A549 (cell line): Measurements from ENCODE around the gene NAPA. TPM values are rescaled to one million over a fixed set of nuclear protein-coding genes. Genes with fewer than 3 reads are reported as not detected.

Experiments used
- ATAC-seq, 2 experiments: fragments of 200-7000 bp in 1 of 2; fragments of >200 bp in 1 of 2; cut with Nextera tagmentation in 1 of 2; cut with Tn5 transposase in 1 of 2; 3 replicates each; pipeline versions ENCODE4 v1.8.0 to v1.9.1; 2018 to 2020; ENCODE audit warnings: mild to moderate bottlenecking in 1 of 2, moderate library complexity in 1 of 2
- CTCF ChIA-PET: fragments of 300-600 bp; sonication (Branson Sonifier 250); formaldehyde crosslinking; extraction: SDS; loops from one replicate; lab custom pipeline; 2021; ENCODE audit warnings: antibody characterized with exemption, inconsistent platforms; lab: Yijun Ruan, JAX
- POLR2A ChIA-PET: fragments of 350-600 bp; formaldehyde crosslinking; extraction: SDS; loops from one replicate; lab custom pipeline; 2021; ENCODE audit warnings: antibody characterized with exemption, inconsistent platforms; lab: Yijun Ruan, JAX
- DNase-seq, 2 experiments: peaks; one replicate each; pipeline versions ENCODE4 v3.0.0 to v3.0.0-alpha.2; 2011 to 2016; ENCODE audit warnings: low read depth in 1 of 2, low spot score in 1 of 2
- FAIRE-seq: peaks from 2 replicates; lab custom pipeline; 2011; peaks lifted over from hg19 to GRCh38; lab: Jason Lieb, UNC
- H3K27ac ChIP-seq, 2 experiments: fragments of >200 bp; sonication (Bioruptor Twin); formaldehyde crosslinking; 3 replicates each; pipeline ENCODE4 v1.5.1; 2016 to 2017
- H3K4me1 ChIP-seq: fragments of >200 bp; sonication (Bioruptor Twin); formaldehyde crosslinking; 3 replicates; pipeline ENCODE4 v1.6.1; 2016
- H3K4me2 ChIP-seq: fragments of >200 bp; sonication (Bioruptor Twin); formaldehyde crosslinking; 3 replicates; pipeline ENCODE4 v1.6.1; 2016
- H3K4me3 ChIP-seq: fragments of >200 bp; sonication (Bioruptor Twin); formaldehyde crosslinking; 3 replicates; pipeline ENCODE4 v1.5.1; 2016
- H3K9me3 ChIP-seq: fragments of >200 bp; sonication (Bioruptor Twin); formaldehyde crosslinking; 3 replicates; pipeline ENCODE4 v1.6.1; 2016
- ESRRA ChIP-seq: fragments of 150-350 bp; IDR thresholded peaks from 2 replicates; pipeline ENCODE4 v1.6.1; 2014; ENCODE audit warnings: mild to moderate bottlenecking, low read length, borderline replicate concordance
- FOSB ChIP-seq: fragments of 250-450 bp; sonication (Bioruptor Pico); IDR thresholded peaks from 2 replicates; pipeline ENCODE4 v1.5.0; 2020; ENCODE audit warnings: mild to moderate bottlenecking, moderate library complexity
- FOSL2 ChIP-seq, 2 experiments: fragments of 450-650 bp in 1 of 2; fragments of >200 bp in 1 of 2; sonication (Bioruptor Twin) in 1 of 2; formaldehyde crosslinking; IDR thresholded peaks; 2 replicates each; pipeline versions ENCODE4 v1.5.0 to v1.6.1; 2016 to 2020; ENCODE audit warnings: mild to moderate bottlenecking in 1 of 2, moderate library complexity in 1 of 2
- FOXS1 ChIP-seq: fragments of 250-450 bp; sonication (Bioruptor Pico); IDR thresholded peaks from 2 replicates; pipeline ENCODE4 v1.5.0; 2020; ENCODE audit warnings: mild to moderate bottlenecking, moderate library complexity
- GATA3 ChIP-seq: IDR thresholded peaks from 2 replicates; pipeline ENCODE4 v1.6.1; 2012; ENCODE audit warnings: borderline replicate concordance
- HDAC2 ChIP-seq: fragments of 200-600 bp; sonication (generic); IDR thresholded peaks from 2 replicates; pipeline ENCODE4 v1.6.1; 2016
- HEYL ChIP-seq: fragments of 250-450 bp; sonication (Bioruptor Pico); IDR thresholded peaks from 2 replicates; pipeline ENCODE4 v1.8.0; 2021; ENCODE audit warnings: mild to moderate bottlenecking, moderate library complexity
- HOXB5 ChIP-seq: fragments of 250-450 bp; sonication (Bioruptor Pico); IDR thresholded peaks from 2 replicates; pipeline ENCODE4 v1.5.0; 2020; ENCODE audit warnings: mild to moderate bottlenecking, moderate library complexity
- JUNB ChIP-seq: fragments of >200 bp; sonication (Bioruptor Twin); formaldehyde crosslinking; IDR thresholded peaks from 2 replicates; pipeline ENCODE4 v1.6.1; 2016
- KDM5A ChIP-seq: fragments of 200-600 bp; sonication (generic); IDR thresholded peaks from 2 replicates; pipeline ENCODE4 v1.6.1; 2016; ENCODE audit warnings: antibody characterized with exemption, mild to moderate bottlenecking
- MAFK ChIP-seq: fragments of 450-650 bp; IDR thresholded peaks from 2 replicates; pipeline ENCODE4 v1.6.1; 2014; ENCODE audit not compliant: partially characterized antibody
- MAZ ChIP-seq: fragments of 150-350 bp; IDR thresholded peaks from 2 replicates; pipeline ENCODE4 v1.6.1; 2014; ENCODE audit warnings: antibody characterized with exemption, low read depth, low read length, borderline replicate concordance
- NFE2L2 ChIP-seq: fragments of 150-350 bp; conservative IDR thresholded peaks from 2 replicates; pipeline ENCODE4 v1.6.1; 2014; ENCODE audit warnings: low read length
- NR3C1 ChIP-seq: fragments of >200 bp; sonication (Bioruptor Twin); formaldehyde crosslinking; IDR thresholded peaks from 3 replicates; pipeline ENCODE4 v1.6.1; 2017
- POLR2A ChIP-seq: IDR thresholded peaks from 2 replicates; pipeline ENCODE4 v1.6.1; 2012; ENCODE audit warnings: mild to moderate bottlenecking, low read length
- POLR2AphosphoS2 ChIP-seq: conservative IDR thresholded peaks from 2 replicates; pipeline ENCODE4 v1.6.1; 2012; ENCODE audit warnings: low read length, improper control_type of control experiment, inconsistent platforms
- RAD21 ChIP-seq, 2 experiments: fragments of >200 bp in 1 of 2; sonication (Bioruptor Twin) in 1 of 2; formaldehyde crosslinking in 1 of 2; IDR thresholded peaks in 1 of 2; conservative IDR thresholded peaks in 1 of 2; 2 replicates in 1 of 2; 3 replicates in 1 of 2; pipeline ENCODE4 v1.6.1; 2012 to 2018; ENCODE audit warnings: inconsistent platforms in 1 of 2
- RCOR1 ChIP-seq: fragments of 150-350 bp; IDR thresholded peaks from 2 replicates; pipeline ENCODE4 v1.6.1; 2014; ENCODE audit warnings: antibody characterized with exemption, low read length, low read depth
- SMC3 ChIP-seq: fragments of >200 bp; sonication (Bioruptor Twin); formaldehyde crosslinking; IDR thresholded peaks from 3 replicates; pipeline ENCODE4 v1.6.1; 2018; ENCODE audit warnings: inconsistent platforms
- SREBF2 ChIP-seq: fragments of 450-650 bp; IDR thresholded peaks from 2 replicates; pipeline ENCODE4 v1.6.1; 2014; ENCODE audit warnings: mild to moderate bottlenecking, moderate library complexity
- ZSCAN20 ChIP-seq: fragments of 250-450 bp; sonication (Bioruptor Pico); IDR thresholded peaks from 2 replicates; pipeline ENCODE4 v1.8.0; 2022; ENCODE audit warnings: mild to moderate bottlenecking, moderate library complexity
- WGBS: methylation state at CpG from one replicate; pipeline ENCODE4 v1.1.6; 2017; ENCODE audit errors: missing lambda C conversion rate; 5-methylcytosine and 5-hydroxymethylcytosine counted together
- polyA plus RNA-seq, 4 experiments: library from polyadenylated mRNA; depleted of rRNA in 3 of 4; stranded (reverse); fragments of >200 nt; fragmentation: RNase III in 1 of 4; extraction: RNeasy Plus Mini Kit Qiagen cat#74134 plus additional on column Dnase treatment in 1 of 4; gene quantifications; 2 replicates in 3 of 4; 3 replicates in 1 of 4; pipeline ENCODE4 v1.2.3, GENCODE V29; 2011 to 2017
- TF ChIP-seq, protein P1 (sequence below): IDR thresholded peaks from 2 replicates; pipeline ENCODE4 v1.6.1; 2012
- TF ChIP-seq, protein P2 (sequence below): fragments of >200 bp; sonication (Bioruptor Twin); formaldehyde crosslinking; IDR thresholded peaks from 3 replicates; pipeline ENCODE4 v1.5.1; 2016
- TF ChIP-seq, protein P3 (sequence below): fragments of 200-600 bp; sonication (generic); IDR thresholded peaks from 2 replicates; pipeline ENCODE4 v1.6.1; 2016; ENCODE audit warnings: antibody characterized with exemption, mild to moderate bottlenecking, moderate library complexity
- TF ChIP-seq, protein P4 (sequence below): IDR thresholded peaks from 2 replicates; pipeline ENCODE4 v1.6.1; 2012
- TF ChIP-seq, protein P5 (sequence below): IDR thresholded peaks from 2 replicates; pipeline ENCODE4 v1.6.1; 2012; ENCODE audit warnings: low read depth, borderline replicate concordance
- TF ChIP-seq, protein P6 (sequence below): fragments of 450-650 bp; IDR thresholded peaks from 2 replicates; pipeline ENCODE4 v1.6.1; 2014; ENCODE audit warnings: antibody characterized with exemption

Gene NAPA
- polyA plus RNA-seq, 2 of the 4 experiments (the other 2 are of a cell fraction) = 69.6 to 101 TPM

DNA sequence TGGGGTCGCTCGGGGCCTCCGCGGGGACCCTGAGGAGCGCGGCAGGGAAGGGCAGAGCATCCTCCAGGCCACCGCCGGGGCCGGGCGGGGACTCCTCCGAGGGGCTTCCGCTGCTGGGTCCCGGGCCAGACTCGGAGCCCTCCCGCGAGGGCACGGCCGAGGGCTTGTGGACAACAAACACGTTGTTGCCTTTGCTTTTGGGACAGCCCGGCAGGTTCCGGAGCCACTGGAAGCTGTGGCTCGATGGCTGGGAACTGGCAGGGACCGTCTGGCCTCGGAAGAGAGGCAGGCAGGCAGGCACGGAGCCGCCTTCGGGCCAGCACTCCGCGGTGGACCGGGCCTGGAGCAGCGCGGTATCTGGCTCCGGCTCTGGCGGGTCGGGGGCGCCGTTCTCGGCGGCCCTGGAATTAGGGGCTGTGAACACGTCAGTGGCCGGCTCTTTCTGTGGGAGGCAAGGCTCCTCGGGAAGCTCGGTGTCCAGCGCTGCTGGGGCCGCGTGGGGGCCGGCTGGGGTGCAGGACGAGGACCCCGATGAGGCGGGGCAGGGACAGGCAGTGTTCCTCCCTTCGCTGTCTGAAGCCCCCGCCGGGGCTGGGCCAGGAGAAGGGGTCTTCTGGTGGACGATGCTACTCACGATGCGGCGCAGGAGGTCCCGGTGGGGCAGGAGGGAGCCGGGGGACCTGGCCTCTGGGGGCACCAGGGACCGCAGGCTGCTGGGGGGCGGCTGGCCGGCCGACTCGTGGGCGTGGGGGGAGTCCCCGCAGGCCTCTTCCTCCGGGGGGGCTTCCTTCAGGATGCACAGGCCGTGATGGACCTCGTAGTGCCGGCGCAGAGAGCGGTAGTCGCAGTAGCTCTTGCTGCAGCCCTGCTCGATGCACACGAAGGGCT lies 30.4 kb upstream of the NAPA start:
- H3K4me2 ChIP-seq = no peak overlapping the region
- no peak for ATAC-seq

DNA sequence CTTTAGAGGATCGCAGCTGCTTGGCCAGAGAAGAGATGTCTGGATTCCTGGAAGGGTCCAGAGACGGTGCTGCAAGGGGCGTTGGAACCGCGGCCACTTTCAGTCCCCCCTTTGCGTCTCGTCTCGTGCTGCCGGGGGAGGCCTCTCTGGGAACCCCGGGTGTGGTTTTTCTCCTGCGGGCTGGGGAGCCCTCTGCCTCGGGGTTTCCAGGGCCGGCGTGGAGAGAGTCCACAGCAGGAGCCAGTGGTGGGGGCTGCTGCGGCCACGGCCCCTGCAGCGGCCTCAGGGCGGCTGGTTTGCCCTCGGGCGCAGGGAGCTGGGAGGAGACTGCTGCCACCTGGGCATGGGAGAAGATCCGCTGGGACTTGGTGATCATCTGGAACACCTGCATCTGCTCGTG lies 29.6 kb upstream of the NAPA start:
- WGBS = 83% methylated on average over 22 of the region's 22 CpGs
- FAIRE-seq = no peak
- TF ChIP-seq, protein P1, sequence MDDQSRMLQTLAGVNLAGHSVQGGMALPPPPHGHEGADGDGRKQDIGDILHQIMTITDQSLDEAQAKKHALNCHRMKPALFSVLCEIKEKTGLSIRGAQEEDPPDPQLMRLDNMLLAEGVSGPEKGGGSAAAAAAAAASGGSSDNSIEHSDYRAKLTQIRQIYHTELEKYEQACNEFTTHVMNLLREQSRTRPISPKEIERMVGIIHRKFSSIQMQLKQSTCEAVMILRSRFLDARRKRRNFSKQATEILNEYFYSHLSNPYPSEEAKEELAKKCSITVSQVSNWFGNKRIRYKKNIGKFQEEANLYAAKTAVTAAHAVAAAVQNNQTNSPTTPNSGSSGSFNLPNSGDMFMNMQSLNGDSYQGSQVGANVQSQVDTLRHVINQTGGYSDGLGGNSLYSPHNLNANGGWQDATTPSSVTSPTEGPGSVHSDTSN = no peak
- TF ChIP-seq POLR2AphosphoS2 = no peak
- TF ChIP-seq NFE2L2 = no peak
- TF ChIP-seq JUNB = no peak
- no peak for TF ChIP-seq POLR2A
- no peak for TF ChIP-seq SMC3
- TF ChIP-seq HOXB5 (CRISPR knock-in tag) = no peak
- TF ChIP-seq FOSL2 (IDR thresholded peaks at IDR 0.05) = no peak
- no peak for TF ChIP-seq FOSL2 (CRISPR knock-in tag; IDR thresholded peaks at IDR 0.05)
- no peak for TF ChIP-seq RCOR1
- no peak for TF ChIP-seq GATA3
- no peak for TF ChIP-seq MAZ
- no peak for TF ChIP-seq ZSCAN20 (CRISPR knock-in tag)
- no peak for TF ChIP-seq SREBF2
- TF ChIP-seq, protein P2, sequence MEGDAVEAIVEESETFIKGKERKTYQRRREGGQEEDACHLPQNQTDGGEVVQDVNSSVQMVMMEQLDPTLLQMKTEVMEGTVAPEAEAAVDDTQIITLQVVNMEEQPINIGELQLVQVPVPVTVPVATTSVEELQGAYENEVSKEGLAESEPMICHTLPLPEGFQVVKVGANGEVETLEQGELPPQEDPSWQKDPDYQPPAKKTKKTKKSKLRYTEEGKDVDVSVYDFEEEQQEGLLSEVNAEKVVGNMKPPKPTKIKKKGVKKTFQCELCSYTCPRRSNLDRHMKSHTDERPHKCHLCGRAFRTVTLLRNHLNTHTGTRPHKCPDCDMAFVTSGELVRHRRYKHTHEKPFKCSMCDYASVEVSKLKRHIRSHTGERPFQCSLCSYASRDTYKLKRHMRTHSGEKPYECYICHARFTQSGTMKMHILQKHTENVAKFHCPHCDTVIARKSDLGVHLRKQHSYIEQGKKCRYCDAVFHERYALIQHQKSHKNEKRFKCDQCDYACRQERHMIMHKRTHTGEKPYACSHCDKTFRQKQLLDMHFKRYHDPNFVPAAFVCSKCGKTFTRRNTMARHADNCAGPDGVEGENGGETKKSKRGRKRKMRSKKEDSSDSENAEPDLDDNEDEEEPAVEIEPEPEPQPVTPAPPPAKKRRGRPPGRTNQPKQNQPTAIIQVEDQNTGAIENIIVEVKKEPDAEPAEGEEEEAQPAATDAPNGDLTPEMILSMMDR = no peak
- TF ChIP-seq KDM5A = no peak
- no peak for TF ChIP-seq FOSB (CRISPR knock-in tag)
- Histone ChIP-seq H3K4me1 (no peaks in the 10 kb centered on the region), H3K27ac (no peak overlapping the region), H3K4me2 (no peak overlapping the region), H3K4me3 (no peak overlapping the region), H3K9me3 (no peaks in the 10 kb centered on the region)
- CTCF ChIA-PET = interaction anchor here (1.2 to 3.1 kb wide), 3 partner anchors 11 to 153 kb away, joined by 3 to 10 read pairs (median 3); no protein-coding TSS in a partner anchor
- no peak for ATAC-seq
- POLR2A ChIA-PET = no interaction called here
- no peak for DNase-seq

More for the DNA sequence above, 30.4 kb upstream of the NAPA start:
- Histone ChIP-seq H3K4me3 (no peak overlapping the region), H3K4me1 (no peaks in the 10 kb centered on the region), H3K9me3 (no peaks in the 10 kb centered on the region), H3K27ac (no peak overlapping the region)
- TF ChIP-seq, protein P3, sequence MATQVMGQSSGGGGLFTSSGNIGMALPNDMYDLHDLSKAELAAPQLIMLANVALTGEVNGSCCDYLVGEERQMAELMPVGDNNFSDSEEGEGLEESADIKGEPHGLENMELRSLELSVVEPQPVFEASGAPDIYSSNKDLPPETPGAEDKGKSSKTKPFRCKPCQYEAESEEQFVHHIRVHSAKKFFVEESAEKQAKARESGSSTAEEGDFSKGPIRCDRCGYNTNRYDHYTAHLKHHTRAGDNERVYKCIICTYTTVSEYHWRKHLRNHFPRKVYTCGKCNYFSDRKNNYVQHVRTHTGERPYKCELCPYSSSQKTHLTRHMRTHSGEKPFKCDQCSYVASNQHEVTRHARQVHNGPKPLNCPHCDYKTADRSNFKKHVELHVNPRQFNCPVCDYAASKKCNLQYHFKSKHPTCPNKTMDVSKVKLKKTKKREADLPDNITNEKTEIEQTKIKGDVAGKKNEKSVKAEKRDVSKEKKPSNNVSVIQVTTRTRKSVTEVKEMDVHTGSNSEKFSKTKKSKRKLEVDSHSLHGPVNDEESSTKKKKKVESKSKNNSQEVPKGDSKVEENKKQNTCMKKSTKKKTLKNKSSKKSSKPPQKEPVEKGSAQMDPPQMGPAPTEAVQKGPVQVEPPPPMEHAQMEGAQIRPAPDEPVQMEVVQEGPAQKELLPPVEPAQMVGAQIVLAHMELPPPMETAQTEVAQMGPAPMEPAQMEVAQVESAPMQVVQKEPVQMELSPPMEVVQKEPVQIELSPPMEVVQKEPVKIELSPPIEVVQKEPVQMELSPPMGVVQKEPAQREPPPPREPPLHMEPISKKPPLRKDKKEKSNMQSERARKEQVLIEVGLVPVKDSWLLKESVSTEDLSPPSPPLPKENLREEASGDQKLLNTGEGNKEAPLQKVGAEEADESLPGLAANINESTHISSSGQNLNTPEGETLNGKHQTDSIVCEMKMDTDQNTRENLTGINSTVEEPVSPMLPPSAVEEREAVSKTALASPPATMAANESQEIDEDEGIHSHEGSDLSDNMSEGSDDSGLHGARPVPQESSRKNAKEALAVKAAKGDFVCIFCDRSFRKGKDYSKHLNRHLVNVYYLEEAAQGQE = no peak
- TF ChIP-seq, protein P4, sequence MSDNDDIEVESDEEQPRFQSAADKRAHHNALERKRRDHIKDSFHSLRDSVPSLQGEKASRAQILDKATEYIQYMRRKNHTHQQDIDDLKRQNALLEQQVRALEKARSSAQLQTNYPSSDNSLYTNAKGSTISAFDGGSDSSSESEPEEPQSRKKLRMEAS = no peak
- TF ChIP-seq FOSL2 (IDR thresholded peaks at IDR 0.05) = no peak
- no peak for TF ChIP-seq FOSL2 (CRISPR knock-in tag; IDR thresholded peaks at IDR 0.05)
- no peak for TF ChIP-seq RAD21 (conservative IDR thresholded peaks at IDR 0.05 in 1 of 2, IDR thresholded peaks at IDR 0.05 in 1 of 2)
- no peak for TF ChIP-seq FOXS1 (CRISPR knock-in tag)
- no peak for TF ChIP-seq JUNB
- no peak for TF ChIP-seq MAZ
- no peak for TF ChIP-seq HEYL (CRISPR knock-in tag)
- no peak for TF ChIP-seq NR3C1
- no peak for TF ChIP-seq ESRRA
- TF ChIP-seq FOSB (CRISPR knock-in tag) = no peak
- TF ChIP-seq, protein P5, sequence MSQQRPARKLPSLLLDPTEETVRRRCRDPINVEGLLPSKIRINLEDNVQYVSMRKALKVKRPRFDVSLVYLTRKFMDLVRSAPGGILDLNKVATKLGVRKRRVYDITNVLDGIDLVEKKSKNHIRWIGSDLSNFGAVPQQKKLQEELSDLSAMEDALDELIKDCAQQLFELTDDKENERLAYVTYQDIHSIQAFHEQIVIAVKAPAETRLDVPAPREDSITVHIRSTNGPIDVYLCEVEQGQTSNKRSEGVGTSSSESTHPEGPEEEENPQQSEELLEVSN = no peak
- TF ChIP-seq, protein P6, sequence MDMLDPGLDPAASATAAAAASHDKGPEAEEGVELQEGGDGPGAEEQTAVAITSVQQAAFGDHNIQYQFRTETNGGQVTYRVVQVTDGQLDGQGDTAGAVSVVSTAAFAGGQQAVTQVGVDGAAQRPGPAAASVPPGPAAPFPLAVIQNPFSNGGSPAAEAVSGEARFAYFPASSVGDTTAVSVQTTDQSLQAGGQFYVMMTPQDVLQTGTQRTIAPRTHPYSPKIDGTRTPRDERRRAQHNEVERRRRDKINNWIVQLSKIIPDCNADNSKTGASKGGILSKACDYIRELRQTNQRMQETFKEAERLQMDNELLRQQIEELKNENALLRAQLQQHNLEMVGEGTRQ = no peak
- no peak for TF ChIP-seq HDAC2
- no peak for TF ChIP-seq ZSCAN20 (CRISPR knock-in tag)
- TF ChIP-seq POLR2AphosphoS2 = no peak
- TF ChIP-seq MAFK = no peak
- 70% methylated on average over 48 of the region's 75 CpGs for WGBS
- DNase-seq (no peak), FAIRE-seq (no peak)
- ChIA-PET CTCF (interaction anchor here (0.6 to 3.1 kb wide), 5 partner anchors 10 to 268 kb away, joined by 3 to 10 read pairs (median 3); no protein-coding TSS in a partner anchor), POLR2A (no interaction called here)
